ENCODE measurements around the gene OR4C46.
"Not testable (repeated sequence)": the region's sequence is repeated elsewhere in the genome, so short reads cannot be mapped to it uniquely, and the experiment has no call there.

OR4C46 gene

DNA sequence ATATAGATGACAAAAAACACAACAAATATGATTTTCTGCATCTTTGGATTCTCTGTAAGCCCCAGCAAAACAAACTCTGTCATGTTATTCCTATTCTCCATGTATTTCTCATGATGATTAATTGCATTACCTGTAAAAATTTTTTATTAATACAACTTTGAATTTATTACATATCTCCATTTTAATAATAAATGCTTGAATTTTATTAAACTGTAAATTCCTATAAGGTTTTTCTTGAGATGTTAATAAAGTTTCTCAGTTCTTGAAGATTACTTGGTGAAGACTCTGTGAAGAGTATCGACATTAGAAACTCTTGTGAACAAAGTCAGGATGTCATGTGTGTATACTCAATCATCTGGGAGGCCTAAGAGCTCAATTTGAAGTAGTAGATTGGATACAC lies at the start of gene OR4C46:
TSS of gene OR4C46 (minus strand) at position 101 of the 400 bp plus-strand sequence. CDS start at position 101, 0 bp downstream.
- no peak for DNase-seq (ENCODE audit: low read depth)

- DNase-seq (ENCODE audit: low read depth): not testable (repeated sequence)
Measured at GRCh38 chr11:54645606-54646005, 41.8 kb upstream of the OR4C46 start.

DNA sequence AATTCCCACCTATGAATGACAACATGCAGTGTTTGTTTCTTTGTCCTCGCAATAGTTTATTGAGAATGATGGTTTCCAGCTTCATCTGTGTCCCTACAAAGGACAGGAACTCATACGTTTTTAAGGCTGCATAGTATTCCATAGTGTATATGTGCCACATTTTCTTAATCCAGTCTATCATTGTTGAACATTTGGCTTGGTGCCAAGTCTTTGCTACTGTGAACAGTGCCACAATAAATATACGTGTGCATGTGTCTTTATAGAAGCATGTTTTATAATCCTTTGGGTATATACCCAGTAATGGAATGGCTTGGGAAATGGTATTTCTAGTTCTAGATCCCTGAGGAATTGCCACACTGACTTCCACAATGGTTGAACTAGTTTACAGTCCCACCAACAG lies 42.4 kb downstream of the OR4C46 start:
- not testable (repeated sequence) for DNase-seq (ENCODE audit: low read depth)

DNA sequence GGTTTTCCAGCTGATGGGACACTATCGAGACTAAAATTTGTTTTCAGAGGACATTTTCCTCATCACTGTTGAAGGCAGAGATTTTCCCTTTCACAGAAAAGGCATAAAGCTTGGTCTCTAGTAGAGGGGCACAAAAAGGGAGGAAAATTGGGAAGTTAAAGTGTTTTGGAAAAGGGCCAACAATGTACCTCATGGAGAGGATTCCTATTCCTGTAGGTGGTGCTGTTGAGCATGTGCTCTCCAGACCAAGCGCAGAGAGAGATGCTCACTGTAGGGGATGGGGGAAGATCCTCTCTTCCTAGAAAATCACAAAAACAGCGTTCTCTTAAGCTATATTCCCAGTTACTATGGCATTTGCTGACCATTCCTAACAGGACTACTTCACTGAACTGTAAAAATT lies 44.9 kb downstream of the OR4C46 start:
- no peak for DNase-seq (ENCODE audit: low read depth)

- DNase-seq (ENCODE audit: low read depth): no peak
Measured at GRCh38 chr11:54558407-54558806, 45.4 kb downstream of the OR4C46 start.

Data from stimulated activated CD8-positive, alpha-beta memory T cell treated with anti-CD3 and anti-CD28 coated beads, Interleukin-15, amount 100 ng/mL, for 1 hour (primary cell).